ENCODE measurements around the gene CRB1.

CRB1 gene

GRCh38 chr1:197515421-197515820, 247.4 kb downstream of the CRB1 start:
- TF ChIP-seq ZFP30 (CRISPR knock-in tag; IDR thresholded peaks at IDR 0.05) (no peak), ESRRG (CRISPR knock-in tag; IDR thresholded peaks at IDR 0.05) (no peak), ZFP3 (CRISPR knock-in tag; IDR thresholded peaks at IDR 0.05) (no peak), RARB (CRISPR knock-in tag; IDR thresholded peaks at IDR 0.05) (no peak), ZNF8 (CRISPR knock-in tag; IDR thresholded peaks at IDR 0.05) (no peak), TSHZ2 (CRISPR knock-in tag; IDR thresholded peaks at IDR 0.05) (no peak), SNAI2 (CRISPR knock-in tag; IDR thresholded peaks at IDR 0.05) (no peak), CREB5 (CRISPR knock-in tag; IDR thresholded peaks at IDR 0.05; ENCODE audit: low read depth) (no peak), ARNTL (CRISPR knock-in tag; IDR thresholded peaks at IDR 0.05; ENCODE audit: borderline replicate concordance, low read depth) (no peak), BACH2 (CRISPR knock-in tag; IDR thresholded peaks at IDR 0.05; ENCODE audit: borderline replicate concordance) (no peak), ZC3H10 (CRISPR knock-in tag; IDR thresholded peaks at IDR 0.05) (no peak), PATZ1 (CRISPR knock-in tag; IDR thresholded peaks at IDR 0.05; ENCODE audit: borderline replicate concordance) (no peak), ZNF565 (CRISPR knock-in tag; conservative IDR thresholded peaks at IDR 0.05; ENCODE audit: low read depth) (no peak)
- no peak for ATAC-seq

GRCh38 chr1:197519741-197520334, 251.8 kb downstream of the CRB1 start:
- TF ChIP-seq SNAI2 (CRISPR knock-in tag; IDR thresholded peaks at IDR 0.05) (no peak), PPARA (CRISPR knock-in tag; IDR thresholded peaks at IDR 0.05; ENCODE audit: borderline replicate concordance) (no peak), PATZ1 (CRISPR knock-in tag; IDR thresholded peaks at IDR 0.05; ENCODE audit: borderline replicate concordance) (no peak), TSHZ2 (CRISPR knock-in tag; IDR thresholded peaks at IDR 0.05) (no peak), POU6F1 (CRISPR knock-in tag; IDR thresholded peaks at IDR 0.05; ENCODE audit: borderline replicate concordance, low read depth) (no peak)
- ATAC-seq: peak; percentile 64

- ATAC-seq: peak; percentile 73
- TF ChIP-seq CREB5 (CRISPR knock-in tag; IDR thresholded peaks at IDR 0.05; ENCODE audit: low read depth) (no peak), ISL1 (CRISPR knock-in tag; IDR thresholded peaks at IDR 0.05) (no peak), CSRNP3 (CRISPR knock-in tag; IDR thresholded peaks at IDR 0.05) (no peak), CSDC2 (CRISPR knock-in tag; IDR thresholded peaks at IDR 0.05) (no peak), OSR1 (CRISPR knock-in tag; IDR thresholded peaks at IDR 0.05) (no peak)
Observed at GRCh38 chr1:197521118-197521739, 253.2 kb downstream of the CRB1 start.

Data from SK-N-SH treated with all-trans-retinoic acid at 6 μM for 48 hours (cell line).